HG03097 (cell line): ENCODE data around the gene ARHGAP6.

Source experiments
- ATAC-seq: cut with Tn5 transposase; IDR thresholded peaks from one replicate; pipeline ENCODE4 v1.9.1; 2021; ENCODE audit not compliant: unreplicated experiment, low FRiP score

Gene ARHGAP6

DNA sequence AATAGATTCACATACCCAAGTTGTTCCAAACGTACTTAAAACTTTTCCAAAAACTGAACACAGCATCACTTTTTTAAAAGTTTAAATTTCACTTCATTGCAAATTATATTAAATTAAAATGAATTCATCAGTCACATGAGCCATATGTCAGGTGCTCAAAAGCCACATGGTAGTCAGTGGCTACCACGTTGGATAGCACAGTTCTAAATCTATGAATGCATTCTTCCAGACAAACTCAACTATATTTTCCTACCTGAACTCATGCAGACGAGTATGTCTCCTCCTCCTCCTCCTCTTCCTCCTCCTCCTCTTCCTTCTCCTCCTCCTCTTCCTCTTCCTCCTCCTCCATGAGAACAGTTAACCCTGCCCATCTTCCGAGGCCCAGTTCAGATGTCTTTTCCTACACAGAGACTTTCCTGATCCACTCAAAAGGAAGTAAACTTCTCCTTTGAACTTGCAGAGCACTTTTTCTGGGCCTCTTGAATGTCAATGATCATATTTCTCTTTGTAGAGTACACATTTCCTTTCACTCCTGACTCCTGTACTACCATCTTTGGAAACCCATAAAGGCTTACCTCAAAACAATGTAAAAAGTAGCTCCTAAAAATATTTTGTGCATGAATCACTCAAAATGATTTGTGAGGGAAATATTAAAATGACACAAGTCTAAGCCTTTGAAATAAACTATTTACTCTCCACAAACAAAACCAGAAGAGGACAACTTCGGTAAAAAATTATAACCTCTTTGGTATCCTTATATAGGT lies 199.9 kb downstream of the ARHGAP6 start:
- ATAC-seq, result no peak

GRCh38 chrX:11464836-11465463 lies 200.8 kb downstream of the ARHGAP6 start:
- no peak for ATAC-seq

DNA sequence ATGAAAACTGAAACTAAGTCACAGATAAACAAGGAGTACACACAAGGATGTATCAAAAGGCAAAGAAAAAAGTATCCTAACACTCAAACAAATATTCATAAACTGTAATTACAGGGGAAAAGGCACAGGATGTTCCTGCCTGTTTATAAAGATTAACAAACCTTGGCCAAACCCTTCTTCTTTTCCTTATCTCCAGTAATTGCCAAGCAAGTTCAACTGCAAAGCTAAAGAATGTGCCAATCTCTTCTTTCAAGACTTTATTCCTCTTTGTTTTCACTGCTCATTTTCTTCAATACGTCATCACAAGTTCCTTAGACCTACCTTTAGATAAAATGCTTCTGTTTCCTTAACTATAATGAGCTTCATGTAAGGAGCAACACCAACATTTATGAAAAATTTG lies 201.3 kb downstream of the ARHGAP6 start:
- ATAC-seq, result no peak

GRCh38 chrX:11462648-11463047 lies 203.1 kb downstream of the ARHGAP6 start:
- no peak for ATAC-seq

GRCh38 chrX:11462136-11462535 lies 203.6 kb downstream of the ARHGAP6 start:
- ATAC-seq, result no peak

DNA sequence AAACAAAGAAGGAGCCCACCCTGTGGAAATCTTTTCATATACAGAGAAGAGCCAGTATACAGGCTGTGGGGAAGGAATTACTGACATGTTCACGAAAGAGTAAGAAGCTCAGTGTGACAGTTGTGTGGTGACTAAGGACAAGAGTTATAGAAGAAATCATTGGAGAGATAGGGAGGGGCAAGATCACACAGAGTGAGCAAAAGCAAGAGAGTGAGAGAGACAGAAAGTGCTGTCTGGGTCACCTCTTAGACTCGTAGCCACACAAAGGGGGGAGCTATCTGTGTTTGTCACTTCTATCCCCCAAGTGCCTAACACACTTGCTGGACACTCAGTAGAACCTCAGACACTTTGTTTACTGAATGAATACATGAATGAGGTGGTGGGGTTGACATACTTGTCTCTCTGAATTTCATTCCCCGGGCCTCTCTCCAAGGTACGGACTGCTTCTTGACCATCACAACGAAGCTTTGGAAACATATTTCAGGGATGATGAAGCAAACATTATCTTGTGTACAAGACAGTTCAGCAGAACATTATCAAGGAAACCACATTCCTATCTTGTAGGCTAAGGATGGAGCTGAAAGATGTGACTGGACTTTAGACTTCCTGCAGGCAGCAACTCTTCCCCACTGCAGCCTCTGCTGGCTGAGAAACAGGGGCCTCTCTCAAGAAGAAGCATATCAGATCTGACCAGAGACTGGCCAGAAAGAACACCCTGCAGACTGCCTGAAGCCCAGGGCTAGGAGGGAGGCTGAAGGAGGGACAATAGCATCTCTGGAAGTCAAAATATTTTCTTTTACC lies 204.3 kb downstream of the ARHGAP6 start:
- ATAC-seq, result no peak

DNA sequence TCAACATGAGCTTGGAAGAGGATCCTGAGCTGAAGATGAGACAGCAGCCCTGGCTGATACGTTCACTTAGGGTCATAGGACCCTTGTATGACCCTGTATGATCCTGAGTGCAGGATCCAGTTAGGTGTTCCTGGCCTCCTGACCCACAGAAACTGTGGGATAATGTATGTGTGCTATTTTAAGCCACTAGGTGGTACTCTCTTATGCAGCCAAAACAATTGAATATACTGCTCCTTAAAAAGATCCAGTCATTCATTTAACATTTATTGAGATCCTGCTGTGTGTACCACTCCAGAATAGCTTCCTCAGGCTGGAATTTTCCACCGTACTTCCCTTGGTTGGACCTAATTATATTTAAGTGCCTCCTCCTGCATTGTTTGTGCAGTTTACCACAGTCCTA lies 205.4 kb downstream of the ARHGAP6 start:
- ATAC-seq, result no peak

- ATAC-seq, result no peak
These were observed 207.6 kb downstream of the ARHGAP6 start for GRCh38 chrX:11458170-11458569.

GRCh38 chrX:11451151-11451550 lies 214.6 kb downstream of the ARHGAP6 start:
- no peak for ATAC-seq

DNA sequence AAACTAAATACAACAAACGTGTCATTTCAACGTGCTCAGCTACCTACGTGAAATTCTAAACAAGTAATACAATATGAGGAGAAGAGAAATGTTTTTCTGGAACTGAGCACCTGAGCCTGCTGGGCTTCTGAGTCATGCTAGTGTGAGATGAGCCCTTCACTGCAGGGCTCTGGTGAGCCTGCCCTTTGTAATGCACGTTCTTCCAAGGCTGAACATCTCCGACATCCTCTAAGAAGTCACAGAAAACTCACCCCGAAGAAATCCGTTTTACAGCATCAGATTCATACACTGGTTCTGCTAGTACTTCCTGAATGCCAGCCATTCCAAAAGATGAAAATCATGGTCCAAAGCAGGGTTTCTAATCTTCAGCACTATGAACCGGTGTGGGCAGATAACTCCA lies 215.4 kb downstream of the ARHGAP6 start:
- no peak for ATAC-seq

- ATAC-seq, result no peak
These were observed 216.1 kb downstream of the ARHGAP6 start for GRCh38 chrX:11449613-11450012.

DNA sequence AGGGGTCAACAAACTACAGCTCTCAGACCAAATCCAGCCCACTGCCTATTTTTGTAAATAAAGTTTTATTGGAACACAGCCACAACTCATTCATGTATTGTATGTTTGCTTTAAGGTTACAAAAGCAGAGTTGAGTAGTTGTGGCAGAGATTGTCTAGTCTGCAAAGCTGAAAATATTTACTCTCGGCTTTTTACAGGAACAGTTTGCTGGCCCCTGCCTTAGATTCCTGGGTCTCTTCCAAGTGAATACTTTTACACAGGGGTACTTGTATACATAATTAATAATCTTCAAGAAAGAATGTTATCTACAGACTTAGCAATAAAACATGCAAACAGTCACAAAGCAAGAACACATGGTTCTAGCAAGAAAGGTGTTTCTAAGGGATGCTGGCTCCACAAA lies 218.3 kb downstream of the ARHGAP6 start:
- ATAC-seq, result no peak

DNA sequence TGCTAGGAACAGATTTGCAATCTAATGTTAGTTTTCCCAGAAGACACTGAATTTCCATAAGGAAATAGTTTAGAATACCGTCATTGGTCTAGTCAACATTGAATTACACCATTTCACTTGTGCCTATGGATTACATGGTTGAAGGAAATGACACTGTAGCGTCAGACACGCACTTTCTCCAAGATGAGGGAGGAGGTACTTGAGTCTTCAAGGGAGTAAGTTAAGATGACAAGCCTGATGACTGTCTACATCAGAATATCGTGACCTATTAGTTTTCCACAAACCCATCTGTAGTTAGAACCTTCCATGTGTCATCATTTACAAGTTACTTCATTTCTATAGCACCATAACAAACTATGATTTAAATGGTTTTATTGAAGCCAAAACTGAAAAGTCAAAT lies 218.8 kb downstream of the ARHGAP6 start:
- no peak for ATAC-seq

- ATAC-seq, result no peak
These were observed 219.4 kb downstream of the ARHGAP6 start for GRCh38 chrX:11446336-11446735.

DNA sequence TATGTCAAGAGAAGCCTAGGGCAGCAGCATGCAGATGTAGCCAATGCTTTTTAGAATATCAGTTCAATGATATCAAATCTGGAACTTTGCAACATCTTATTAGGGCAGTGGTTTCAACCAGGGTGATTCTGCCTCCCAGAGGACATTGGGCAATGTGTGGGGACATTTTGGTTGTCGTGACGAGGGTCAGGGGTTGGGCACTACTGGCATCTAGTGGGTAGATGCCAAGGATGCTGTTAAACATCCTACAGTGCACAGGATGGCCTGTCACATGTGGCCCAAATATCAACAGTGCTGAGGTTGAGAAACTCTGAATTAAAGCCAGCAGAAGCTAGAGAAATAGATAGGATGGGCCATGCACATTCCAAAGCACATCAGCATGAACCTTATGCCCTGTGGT lies 220.2 kb downstream of the ARHGAP6 start:
- ATAC-seq, result no peak

GRCh38 chrX:11444052-11444451 lies 221.7 kb downstream of the ARHGAP6 start:
- no peak for ATAC-seq

DNA sequence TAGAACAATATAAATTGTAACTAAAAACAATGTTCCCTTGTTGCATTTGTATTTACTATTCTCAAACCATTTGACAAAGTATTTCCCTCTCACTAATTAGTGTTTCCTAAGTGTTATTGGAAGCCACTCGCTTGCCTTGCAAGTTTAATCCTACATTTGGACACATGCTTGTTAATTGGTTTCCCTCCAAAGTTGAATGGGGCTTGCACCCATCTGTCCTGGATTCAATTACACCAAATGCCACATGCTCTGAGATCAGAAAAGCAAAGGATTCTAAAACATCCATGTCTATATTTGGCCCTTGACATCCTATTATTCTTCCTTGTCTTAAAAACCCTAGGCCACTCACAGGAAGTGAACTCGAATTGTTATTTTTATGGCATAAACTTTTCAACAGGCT lies 225.9 kb downstream of the ARHGAP6 start:
- ATAC-seq, result no peak

DNA sequence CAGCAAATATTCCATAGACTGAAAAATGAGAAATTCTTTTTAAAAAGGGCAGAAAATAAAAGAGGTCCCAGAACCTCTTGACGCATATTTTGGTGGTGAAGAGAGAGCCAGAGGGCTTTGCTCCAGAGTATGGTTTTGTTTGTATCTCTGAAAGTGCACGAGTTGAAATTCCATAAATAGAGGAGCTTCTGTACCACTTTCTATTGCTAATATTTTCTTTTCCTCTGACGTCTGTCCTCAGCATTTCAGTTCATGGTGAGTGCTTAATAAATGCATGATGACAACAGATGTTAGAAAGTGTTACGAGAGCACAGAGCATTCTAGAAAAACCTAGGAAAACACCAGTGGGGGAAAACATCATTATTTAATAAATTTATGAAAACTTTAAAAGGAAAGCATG lies 227.0 kb downstream of the ARHGAP6 start:
- ATAC-seq, result no peak

GRCh38 chrX:11438380-11438723 lies 227.4 kb downstream of the ARHGAP6 start:
- ATAC-seq, result no peak

DNA sequence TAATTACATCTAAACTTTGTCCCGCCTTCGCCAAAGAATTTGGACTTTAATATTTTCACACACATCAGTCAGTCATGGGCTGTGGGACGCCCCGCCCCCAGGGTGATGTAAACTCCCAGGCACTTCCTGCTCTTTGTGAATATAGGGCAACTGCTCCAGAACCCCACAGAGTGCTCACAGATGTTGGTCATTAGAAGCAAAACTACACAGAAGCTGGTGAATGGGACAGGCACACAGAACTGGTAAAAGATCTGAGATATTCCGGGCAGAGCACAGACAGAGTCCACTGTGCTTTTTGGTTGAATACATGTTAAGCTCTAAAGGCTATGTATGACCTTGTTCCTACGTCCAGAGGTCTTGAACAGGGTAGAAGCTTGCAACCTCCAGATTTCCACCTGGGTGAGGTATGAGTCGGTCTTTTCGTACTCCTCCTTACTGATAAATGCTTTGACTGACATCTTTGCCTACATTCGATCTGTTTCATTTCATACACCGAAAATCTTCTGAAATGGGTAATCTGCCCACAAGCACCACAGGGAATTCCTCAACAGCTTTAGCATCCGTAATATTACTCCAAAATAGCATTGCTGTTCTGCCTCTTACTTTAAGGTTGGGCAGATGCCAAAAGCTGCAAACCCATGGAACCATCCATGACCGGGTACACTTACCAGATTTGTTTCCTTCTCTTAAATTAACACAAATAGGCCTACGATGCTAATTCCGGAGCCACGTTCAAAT lies 227.9 kb downstream of the ARHGAP6 start:
- ATAC-seq, result no peak

- ATAC-seq, result no peak
These were observed 230.2 kb downstream of the ARHGAP6 start for GRCh38 chrX:11435568-11435967.
